GM12801 (cell line): ENCODE measurements around the gene CHMP1B.

Experiments
- TF ChIP-seq, protein P1 (sequence below): IDR thresholded peaks from one replicate; pipeline ENCODE4 v1.5.1; 2011; ENCODE audit warnings: control low read depth; ENCODE audit not compliant: insufficient read length; ENCODE audit errors: extremely low read depth

Gene CHMP1B

DNA sequence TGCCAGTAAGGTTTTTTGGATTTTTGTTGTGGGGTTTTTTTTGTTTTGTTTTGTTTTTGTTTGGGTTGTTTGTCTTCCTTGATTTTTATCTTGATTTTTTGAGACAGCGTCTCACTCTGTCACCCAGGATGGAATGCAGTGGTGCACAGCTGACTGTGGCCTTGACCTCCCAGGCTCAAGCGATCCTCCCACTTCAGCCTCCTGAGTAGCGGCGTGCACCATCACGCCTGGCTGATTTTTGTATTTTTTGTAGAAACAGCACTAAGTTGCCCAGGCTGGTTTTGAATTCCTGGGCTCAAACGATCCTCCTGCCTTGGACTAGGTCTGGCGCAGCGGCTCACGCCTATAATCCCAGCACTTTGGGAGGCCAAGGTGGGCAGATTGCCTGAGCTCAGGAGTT, 40.5 kb downstream of the CHMP1B start:
- TF ChIP-seq, protein P1, sequence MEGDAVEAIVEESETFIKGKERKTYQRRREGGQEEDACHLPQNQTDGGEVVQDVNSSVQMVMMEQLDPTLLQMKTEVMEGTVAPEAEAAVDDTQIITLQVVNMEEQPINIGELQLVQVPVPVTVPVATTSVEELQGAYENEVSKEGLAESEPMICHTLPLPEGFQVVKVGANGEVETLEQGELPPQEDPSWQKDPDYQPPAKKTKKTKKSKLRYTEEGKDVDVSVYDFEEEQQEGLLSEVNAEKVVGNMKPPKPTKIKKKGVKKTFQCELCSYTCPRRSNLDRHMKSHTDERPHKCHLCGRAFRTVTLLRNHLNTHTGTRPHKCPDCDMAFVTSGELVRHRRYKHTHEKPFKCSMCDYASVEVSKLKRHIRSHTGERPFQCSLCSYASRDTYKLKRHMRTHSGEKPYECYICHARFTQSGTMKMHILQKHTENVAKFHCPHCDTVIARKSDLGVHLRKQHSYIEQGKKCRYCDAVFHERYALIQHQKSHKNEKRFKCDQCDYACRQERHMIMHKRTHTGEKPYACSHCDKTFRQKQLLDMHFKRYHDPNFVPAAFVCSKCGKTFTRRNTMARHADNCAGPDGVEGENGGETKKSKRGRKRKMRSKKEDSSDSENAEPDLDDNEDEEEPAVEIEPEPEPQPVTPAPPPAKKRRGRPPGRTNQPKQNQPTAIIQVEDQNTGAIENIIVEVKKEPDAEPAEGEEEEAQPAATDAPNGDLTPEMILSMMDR: no peak

DNA sequence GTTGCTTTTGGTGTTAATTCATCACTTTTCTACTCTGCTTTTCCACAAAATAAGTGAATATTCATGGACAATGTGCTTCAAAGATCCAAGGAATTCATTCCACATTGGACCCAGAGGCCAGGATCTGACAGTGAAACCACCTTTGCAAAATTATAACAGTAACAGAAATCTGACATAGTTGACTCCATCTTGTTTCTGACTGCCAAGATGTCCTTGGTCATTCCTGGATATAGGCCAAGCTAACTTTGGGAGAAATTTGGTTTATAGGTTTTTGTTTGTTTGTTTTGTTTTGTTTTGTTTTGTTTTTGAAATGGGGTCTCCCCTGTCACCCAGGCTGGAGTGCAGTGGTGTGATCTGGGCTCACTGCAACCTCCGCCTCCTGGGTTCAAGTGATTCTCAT, 46.6 kb downstream of the CHMP1B start:
- TF ChIP-seq, protein P1: no peak

DNA sequence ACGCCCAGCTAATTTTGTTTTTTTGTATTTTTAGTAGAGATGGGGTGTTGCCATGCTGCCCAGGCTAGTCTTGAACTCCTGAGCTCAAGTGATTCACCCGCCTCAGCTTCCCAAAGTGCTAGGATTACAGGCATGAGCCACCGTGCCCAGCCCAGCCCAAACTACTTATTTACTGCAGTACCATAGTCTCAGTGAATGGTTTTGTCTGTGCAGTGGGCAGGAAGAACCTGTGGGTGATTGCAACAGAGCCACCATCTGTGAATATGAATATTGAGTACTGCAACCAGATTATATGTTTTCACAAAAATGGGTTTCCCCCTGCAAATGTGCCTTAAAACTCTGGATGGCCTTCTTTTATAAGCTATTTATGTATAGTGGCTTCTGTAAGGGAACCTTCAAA, 47.9 kb downstream of the CHMP1B start:
- TF ChIP-seq, protein P1: no peak

DNA sequence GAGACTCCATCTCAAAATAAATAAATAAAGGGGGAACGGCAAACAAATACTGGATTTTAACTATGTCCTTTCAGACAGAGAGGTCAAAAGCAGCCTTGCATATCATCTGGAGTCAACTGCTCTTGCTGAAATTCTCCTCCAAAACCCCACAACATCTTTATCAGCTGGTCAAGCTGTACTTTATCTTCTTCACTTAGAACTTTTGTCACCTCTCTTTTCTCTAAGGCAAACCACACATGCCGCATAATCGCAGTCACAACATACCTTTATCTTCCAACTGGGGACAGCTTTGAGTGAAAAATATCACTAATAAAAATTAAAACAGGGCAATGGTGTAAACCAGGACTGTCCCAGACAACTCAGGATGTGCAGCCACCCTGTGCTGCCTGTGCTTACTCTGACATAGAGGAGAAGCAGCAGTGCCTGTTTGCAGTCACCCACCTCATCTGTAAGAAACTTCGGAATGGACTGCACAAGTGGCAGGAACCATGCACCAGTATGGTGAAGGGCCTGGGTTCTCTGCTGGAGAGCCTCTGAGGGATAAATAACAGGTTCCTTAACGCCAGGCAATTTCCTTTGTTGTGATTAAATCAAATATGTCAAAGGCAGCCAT, 50.7 kb downstream of the CHMP1B start:
- TF ChIP-seq, protein P1: no peak

DNA sequence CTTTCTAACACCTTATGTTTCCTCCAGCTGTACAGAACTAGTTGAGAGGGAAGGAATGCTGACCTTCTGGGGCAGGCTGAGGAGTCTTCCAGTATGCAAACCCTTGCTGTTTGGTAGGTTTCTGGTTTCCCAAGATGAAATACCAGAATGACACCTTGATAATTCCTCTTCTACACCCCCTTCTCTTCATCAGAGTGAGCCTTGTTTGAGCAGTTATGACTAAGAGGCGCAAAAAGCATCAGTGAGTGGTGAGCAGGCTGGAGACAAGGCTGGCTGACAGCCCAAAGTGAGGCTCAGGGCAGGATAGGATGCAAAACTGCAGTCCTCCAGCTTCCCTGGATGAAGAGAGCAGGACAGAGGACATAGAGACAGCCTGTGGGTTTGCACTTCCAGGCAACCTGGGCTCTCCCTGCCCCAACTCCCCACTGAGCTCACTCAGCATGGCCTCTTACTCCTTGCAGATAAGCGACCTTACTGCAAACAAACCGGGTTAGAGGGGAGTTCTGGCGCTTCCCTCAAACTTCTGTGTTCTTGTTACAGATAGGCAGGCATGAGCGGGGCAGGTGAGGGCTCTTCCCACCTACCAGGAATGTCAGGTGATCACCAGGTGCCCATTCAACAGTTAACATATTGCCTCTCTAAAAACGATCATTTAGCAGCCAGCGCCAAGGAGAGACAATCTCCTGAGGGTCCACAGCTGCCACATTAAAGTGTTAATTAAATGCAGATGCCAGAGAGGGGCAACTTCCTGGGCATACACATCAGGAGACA, 51.5 kb downstream of the CHMP1B start:
- TF ChIP-seq, protein P1: no peak
